ENCODE data around the gene SPINK8. TPM values are rescaled to one million over a fixed set of nuclear protein-coding genes. Genes with fewer than 3 reads are reported as not detected.

SPINK8 gene
- total RNA-seq, 1 experiment from 2014 or later: not detected

GRCh38 chr3:48296699-48297098, 36.8 kb downstream of the SPINK8 start:
- Histone ChIP-seq H3K27ac (ENCODE audit: insufficient read length, low read depth, low read length) (no peak overlapping the region), H2BK20ac (ENCODE audit: low read depth, low read length, poor library complexity, severe bottlenecking) (no peak overlapping the region), H4K20me1 (ENCODE audit: control insufficient read depth, insufficient read depth, insufficient read length) (no peaks in the 10 kb centered on the region), H4K8ac (replicated peaks; ENCODE audit: insufficient read length, low read depth, low read length) (no peak overlapping the region), H3K23ac (ENCODE audit: insufficient read length, low read depth, low read length) (no peak overlapping the region), H3K23me2 (ENCODE audit: insufficient read length, low read depth, low read length, poor library complexity, severe bottlenecking) (peaks cover 7% of the 10 kb centered on the region), H2BK5ac (ENCODE audit: insufficient read length, low read length) (no peak overlapping the region), H4K5ac (ENCODE audit: insufficient read length, low read depth, low read length) (no peak overlapping the region), H3T11ph (ENCODE audit: low read length) (no peak overlapping the region), H3K9me3 (ENCODE audit: control insufficient read depth, low read depth, low read length) (no peaks in the 10 kb centered on the region), H3K9ac (ENCODE audit: extremely low read depth, insufficient read length, low read length) (no peak overlapping the region), H3K4me1 (ENCODE audit: insufficient read depth, low read length) (no peaks in the 10 kb centered on the region; the same call in 1 of the 2 replicates), H2AFZ (ENCODE audit: low read length) (no peak overlapping the region), H3K56ac (ENCODE audit: insufficient read length, low read depth, low read length) (no peak overlapping the region), H3K27me3 (ENCODE audit: insufficient read depth, low read length) (no peaks in the 10 kb centered on the region), H4K91ac (ENCODE audit: insufficient read length, low read depth, low read length) (no peak overlapping the region), H2AK5ac (ENCODE audit: insufficient read length, low read length) (no peak overlapping the region), H3K14ac (ENCODE audit: insufficient read depth, low read length) (no peak overlapping the region), H2BK120ac (ENCODE audit: low read depth, low read length, poor library complexity, severe bottlenecking) (no peak overlapping the region), H2BK12ac (ENCODE audit: insufficient read length, low read depth, low read length) (no peak overlapping the region), H3K4me2 (ENCODE audit: insufficient read depth, insufficient read length, low read length) (no peak overlapping the region), H3K79me2 (ENCODE audit: insufficient read depth, low read length) (no peaks in the 10 kb centered on the region), H3K79me1 (ENCODE audit: insufficient read depth, low read depth, low read length, poor library complexity, severe bottlenecking) (no peaks in the 10 kb centered on the region), H3K18ac (ENCODE audit: insufficient read length, low read depth, low read length) (no peak overlapping the region), H3K4ac (ENCODE audit: low read depth, low read length) (no peak overlapping the region), H2BK15ac (ENCODE audit: low read depth, low read length) (no peak overlapping the region)
- Mint-ChIP-seq H3K9me3 (no peaks in the 10 kb centered on the region), H3K4me3 (no peak overlapping the region), H3K36me3 (ENCODE audit: insufficient read depth in 1 of 3, low read depth in 3 of 3) (peaks cover 11 to 62% (median 42%) of the 10 kb centered on the region in 3 experiments; a peak in 6 of 7 replicates), H3K27me3 (ENCODE audit: low read depth) (no peaks in the 10 kb centered on the region), H3K27ac (no peak overlapping the region), H3K4me1 (peaks cover 8 to 9% of the 10 kb centered on the region in 2 experiments)
- WGBS (ENCODE audit: extremely low coverage, insufficient read length, low lambda C conversion rate): no CpG with 5 or more reads among the region's 4 CpGs
- no peak for TF ChIP-seq CTCF (conservative IDR thresholded peaks at IDR 0.05)
- DNase-seq: no peak
